HG03135 (cell line): Measurements from ENCODE around the gene PPFIBP1.
"Not testable (repeated sequence)": the region's sequence is repeated elsewhere in the genome, so short reads cannot be mapped to it uniquely, and the experiment has no call there.

Source experiments
- ATAC-seq: cut with Tn5 transposase; IDR thresholded peaks from one replicate; pipeline ENCODE4 v1.9.1; 2021; ENCODE audit warnings: mild to moderate bottlenecking, moderate library complexity; ENCODE audit not compliant: unreplicated experiment

Gene PPFIBP1

DNA sequence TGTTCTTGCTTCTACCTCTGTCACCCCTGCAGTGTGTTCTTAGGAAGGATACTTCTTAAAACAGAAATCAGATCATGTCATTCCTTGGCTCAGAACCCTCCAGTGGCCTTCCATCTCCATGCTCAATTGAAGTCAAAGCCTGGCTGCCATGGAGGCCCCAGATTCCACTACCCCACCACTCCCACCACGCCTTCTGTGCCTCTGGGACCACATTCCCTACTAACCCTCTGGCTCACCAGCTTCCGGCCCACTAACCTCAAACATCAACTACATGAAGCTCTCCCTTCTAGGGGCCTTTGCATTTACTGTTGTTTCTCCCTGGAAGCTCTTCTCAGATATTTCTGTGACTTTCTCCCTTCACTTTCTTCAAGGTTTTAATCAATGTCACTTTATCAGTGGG, 96.1 kb downstream of the PPFIBP1 start:
- no peak for ATAC-seq

DNA sequence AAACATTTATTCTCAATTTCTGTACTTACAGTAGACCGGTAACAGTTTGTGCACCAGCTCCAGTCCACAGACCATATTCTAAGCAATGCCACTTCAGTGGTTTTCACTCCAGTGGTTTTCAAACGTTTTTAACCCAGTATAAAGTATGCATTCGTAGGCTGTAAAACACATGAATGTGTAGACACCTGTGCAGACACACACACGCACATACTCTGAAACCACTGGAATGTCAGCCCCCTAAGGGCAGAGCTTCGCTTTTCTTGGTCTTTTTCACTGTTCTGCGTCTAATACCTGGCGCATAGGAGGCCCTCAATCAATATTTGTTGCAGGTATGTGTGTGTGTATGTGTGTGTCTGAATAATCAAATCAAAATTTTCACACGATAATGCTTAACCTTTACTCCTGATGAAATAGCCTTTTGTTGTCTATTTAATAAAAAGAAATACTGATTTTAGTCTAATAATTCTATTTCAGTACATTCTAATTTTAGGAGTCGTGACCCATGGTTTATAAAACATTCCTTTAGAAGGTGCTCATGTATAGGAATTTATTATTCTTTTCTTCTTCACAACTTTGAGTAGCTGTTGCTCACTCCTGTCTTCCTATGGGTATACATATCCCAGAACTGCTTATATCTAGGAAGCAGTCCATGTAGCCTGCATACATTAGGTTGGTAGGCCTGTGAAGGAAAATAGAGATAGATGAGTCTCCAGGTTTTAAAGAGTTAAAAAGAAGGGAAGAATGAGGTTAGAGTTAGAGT, 98.6 kb downstream of the PPFIBP1 start:
- ATAC-seq: no peak

DNA sequence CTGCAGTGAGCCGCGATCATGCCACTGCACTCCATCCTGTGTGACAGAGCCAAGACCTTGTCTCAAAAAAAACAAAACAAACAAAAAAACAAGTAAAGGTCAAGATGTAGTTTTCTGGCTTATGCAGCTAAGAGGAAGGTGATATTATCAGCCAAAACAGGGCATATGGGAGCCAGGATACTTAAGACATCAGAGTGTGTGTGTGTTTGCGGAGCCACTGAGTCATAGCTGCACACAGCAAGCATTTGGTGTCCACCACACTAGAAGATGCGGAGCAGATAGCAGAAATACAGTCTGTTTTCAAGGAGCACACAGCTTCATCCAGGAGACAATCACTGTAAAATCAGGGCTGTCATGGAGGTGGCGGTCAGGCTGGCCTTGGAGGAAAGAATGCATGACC, 99.6 kb downstream of the PPFIBP1 start:
- ATAC-seq: no peak

DNA sequence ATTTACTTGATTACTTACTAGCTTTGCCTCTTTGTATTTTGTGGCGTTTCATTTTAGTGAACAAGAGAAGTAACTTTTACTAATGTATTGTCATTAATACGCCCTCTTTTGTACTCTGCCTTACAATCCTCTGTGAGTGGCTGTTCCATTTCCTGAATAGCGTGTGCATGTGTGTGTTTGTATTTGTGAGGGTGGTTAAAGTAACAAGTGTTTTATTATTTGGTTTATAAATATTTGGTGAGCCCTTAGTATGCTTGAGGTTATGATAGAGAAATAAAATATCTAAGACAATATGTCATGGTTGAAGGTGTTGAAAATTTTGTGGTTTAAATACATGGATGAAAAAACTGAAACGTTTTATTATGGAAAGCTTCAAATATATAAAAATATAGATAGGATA, 100.6 kb downstream of the PPFIBP1 start:
- ATAC-seq: no peak

DNA sequence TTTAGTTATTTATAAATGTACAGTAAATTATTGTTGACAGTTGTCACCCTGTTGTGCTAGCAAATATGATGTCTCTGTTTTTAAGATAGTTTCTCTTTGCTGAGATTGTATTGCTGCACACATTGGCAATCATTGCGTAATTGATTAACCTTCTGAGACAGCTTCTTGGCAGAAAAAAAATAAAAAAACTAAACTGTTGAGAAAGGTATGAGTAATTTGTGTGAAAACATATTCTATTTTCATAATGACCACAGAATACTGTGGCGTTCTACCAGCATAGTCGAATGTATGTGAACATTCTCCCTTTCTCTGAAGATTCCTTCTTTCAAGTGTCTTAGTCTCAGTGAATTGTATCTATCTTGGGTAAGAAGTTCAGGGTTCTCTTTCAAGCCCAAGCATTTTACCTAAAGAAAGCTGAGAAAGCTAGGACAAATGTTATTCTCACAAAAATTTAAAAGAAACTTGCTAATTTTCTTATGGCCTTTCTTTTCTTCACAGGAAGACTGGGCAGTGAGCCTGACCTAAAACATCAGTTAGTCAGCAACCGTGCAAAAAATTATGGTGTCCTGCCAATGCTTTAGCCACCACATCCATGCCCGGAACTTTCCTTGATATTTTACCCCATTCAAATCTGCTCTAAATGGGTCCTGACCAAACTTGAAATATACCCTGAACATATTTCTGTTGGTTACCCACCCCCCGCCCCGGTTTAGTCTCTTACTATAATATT, 103.3 kb downstream of the PPFIBP1 start:
- peak; percentile 64 for ATAC-seq

DNA sequence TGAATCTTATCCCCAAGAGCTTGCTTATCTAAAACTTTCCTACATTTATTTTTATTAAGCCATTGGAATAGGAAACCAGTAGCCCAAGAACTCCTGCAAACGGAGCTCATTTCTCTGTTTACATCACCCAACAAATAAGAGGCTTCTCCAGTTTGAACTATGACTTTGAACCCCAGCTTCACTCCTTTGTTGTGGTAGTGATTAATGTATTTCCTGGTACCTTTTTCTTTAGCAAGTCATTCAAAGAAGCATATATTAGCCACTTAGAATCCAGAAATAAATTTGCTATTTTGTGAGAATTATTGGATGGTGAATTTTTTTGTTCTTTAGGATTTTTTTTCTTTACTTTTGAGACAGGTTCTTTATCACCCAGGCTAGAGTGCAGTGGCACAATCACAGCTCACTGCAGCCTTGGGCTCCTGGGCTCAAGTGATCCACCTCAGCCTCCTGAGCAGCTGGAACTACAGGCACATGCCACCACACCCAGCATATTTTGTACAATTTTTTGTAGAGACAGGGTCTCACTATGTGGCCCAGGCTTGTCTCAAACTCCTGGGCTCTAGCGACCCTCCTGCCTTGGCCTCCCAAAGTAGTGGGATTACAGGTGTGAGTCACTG, 104.0 kb downstream of the PPFIBP1 start:
- not testable (repeated sequence) for ATAC-seq

DNA sequence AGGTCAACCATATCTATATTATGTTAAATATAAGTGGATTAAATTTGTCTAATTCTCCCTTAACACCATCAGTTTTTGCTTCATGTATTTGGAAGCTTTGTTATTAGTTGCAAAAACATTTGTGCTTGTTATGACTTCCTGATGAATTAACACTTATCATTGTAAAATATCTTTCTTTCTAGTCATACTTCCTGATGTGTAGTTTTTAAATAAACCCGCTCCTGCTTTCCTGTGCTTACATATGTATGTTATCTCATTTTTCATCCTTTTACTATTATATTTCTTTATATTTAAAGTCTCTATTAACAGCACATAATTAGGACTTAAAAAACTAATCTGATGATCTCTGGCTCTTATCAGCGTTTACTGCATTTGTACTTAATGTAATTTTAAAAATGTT, 106.2 kb downstream of the PPFIBP1 start:
- not testable (repeated sequence) for ATAC-seq

DNA sequence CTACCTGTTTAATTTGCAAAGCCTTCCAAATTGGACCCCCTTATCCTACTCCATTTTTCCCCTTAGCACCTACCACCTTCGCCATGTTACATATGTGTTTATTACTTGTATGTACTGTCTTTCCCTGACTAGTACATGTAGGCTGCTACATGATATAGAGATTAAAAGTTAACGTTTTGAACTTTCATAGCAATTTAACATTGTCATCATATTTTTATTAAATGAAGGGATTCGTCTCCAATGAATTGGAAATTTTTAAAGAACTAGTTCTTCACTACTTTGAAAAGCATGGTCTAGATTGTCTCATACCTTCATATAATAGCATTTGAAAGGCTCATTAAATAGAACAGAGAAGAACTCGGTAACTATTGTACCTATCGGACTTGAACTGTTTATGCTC, 107.4 kb downstream of the PPFIBP1 start:
- no peak for ATAC-seq

DNA sequence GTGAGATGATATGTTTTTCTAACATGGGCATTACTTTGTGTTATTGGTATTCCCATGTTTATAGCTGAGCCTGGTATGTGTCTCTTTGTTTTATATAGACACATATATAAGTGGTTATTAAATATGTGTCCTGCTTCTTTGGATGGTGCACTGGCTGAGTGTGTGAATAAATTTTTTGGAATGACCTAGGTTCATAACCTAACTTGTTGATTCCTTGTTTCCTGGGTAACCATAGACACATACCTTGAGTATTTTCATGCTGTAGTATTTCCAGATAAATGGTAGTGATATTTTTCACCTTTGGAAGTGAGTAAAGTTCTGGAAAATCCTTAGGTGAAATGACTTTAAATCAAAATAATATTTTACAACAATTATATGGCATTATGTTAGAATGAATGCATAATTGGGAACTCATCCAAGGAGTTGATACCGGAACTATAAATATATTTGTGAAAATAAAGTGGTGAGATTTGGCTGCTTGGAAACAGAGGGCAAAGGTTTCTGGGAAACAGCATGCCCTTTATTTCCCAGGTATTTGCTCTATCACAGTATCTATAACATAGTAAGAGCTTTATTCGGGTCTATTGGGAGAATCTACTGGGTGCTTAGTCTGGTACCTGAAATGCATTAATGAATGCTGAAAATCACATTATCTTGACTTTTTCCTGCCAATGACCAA, 107.9 kb downstream of the PPFIBP1 start:
- ATAC-seq: no peak

DNA sequence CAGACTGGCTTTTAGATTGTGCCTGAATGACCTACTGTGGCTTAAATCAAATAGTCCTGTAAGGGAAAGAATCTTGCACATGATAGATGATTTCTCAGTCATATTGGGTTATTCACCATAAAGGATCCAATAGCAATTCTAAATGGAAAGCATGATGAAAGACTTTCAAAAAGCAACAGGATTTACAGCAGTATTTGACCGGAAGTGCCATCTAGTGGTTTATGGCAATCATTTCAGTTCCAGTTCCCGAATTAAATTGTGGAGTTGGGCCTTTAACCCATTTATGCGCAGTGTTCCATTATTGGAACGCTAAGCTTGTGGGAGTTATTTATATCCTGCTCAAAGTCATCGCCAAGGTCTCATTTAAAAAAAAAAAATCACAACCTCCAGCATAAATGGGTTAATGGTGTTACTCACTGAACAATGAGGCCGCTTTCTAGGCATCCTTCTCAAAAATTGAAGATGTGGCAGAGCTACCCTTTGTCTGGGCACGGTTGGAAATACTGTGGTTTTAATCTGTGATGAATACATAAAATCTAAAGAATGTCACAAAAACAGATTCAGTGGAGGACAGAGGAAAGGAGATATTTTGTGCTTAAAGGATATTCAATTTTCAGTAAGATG, 111.5 kb downstream of the PPFIBP1 start:
- ATAC-seq: no peak

DNA sequence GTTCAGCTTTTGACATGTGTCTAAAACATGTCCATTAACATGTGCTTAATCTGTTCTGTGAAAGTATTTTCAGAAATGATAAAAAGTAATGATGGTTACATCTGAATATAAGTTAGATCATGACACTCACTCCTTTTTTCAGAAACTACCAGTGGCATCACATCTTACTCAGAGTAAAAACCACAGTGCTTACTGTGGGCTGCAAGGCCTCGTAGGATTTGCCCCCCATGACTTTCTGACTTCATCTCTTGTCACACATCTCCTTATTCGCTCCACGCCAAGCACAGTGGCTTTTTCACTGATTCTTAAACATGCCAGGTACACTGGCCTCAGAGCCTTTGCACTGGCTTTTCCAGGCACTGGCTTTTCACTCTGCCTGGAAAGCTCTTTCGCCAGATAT, 112.6 kb downstream of the PPFIBP1 start:
- ATAC-seq: not testable (repeated sequence)

DNA sequence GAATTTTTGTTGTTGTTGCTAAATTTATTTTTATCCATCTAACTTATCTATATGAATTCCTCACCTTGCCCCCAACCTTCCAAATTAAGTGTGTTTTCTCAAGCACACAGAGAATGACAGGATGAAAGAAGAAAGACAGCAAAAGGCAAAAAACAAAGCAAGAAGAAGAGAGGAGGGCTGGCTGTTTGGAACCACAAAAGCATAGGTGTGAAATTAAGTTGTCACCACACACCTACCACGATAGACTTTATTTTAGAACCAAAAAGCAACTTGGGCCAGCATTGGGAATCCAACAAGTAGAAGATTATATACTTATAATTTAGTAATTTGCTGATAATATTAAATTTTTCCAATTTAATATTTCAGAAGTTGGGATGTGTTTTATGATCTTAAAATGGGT, 113.5 kb downstream of the PPFIBP1 start:
- no peak for ATAC-seq

DNA sequence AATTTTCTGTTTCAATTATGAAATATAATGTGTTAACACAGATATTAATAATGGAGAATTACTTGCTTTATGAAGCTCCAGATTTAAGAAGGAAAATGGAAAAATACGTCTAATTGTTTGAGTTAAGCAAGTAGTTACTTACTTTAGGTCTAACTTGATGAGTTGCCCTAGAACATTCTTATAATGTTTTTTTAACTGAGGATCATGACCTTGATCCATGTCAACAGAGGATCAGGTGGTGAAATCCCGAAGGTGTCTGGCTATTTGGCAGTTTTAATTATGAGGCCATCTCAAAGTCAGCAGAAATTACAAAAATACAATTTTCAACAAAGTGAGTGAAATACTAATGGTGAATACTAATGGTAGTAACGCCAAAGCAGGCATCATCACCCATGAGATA, 115.3 kb downstream of the PPFIBP1 start:
- ATAC-seq: no peak

DNA sequence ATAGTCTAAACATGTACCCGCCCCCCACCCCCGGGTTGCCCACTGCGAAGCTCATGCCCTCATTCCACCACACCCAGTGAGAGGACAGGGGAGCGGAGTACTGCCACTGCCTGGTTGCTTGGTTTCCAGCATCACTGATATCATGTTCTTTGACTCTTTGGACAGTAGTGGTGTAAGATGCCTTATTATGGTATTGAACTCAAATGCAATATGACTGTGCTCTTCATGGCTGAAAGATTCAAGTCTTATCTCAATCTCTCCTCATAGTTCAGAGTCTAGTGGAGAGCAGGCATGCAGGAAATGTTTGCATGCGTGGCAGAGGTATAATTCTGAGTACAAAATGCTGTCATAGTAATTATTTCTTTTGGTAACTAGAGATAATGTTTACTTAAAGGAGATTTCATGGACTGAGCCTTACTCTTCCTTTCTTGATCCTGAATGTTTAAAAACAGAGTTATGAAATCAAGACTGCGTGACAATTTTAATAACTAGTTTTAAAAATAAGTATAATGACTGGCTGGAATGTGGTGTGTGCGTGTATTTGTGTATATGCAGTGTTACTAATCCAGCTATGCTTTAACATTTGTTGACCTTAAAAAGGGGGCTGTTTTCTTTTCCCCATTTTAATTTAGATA, 116.7 kb downstream of the PPFIBP1 start:
- ATAC-seq: not testable (repeated sequence)

DNA sequence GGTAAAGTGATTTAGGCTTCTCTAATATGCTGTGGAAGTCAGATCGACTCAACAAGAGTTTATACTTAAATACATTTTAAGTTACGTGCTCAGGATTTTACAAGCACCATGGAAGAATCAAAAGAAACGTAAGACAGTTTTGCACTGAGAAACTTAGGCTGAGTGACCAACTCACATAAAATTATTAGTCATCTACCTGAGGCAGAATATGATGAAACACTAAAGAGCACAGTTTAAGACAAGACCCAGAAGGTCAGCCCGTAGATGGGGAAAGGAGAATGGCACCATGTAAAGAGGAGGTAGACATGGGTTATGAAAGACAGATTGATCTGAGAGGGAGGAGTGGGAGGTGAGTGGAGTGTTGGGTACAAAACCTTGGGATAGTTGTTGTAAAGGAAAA, 118.4 kb downstream of the PPFIBP1 start:
- not testable (repeated sequence) for ATAC-seq

DNA sequence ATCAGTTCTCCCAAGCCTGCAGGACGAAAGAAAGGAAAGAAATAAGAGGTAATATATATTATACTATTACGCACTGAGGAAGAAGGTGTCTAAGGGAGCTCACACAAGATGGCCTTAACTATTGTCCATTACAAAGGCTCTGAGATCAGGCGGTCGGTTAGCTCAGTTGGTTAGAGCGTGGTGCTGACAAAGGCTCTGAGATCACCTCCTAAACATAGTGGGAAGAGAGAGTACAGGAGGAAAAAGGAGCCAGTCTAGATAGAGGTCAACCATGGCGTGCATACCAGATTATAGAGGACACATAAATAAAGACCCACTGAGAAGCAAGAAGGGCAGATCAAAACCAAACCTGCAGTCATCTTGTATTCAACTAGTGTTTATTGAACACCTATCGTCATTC, 118.9 kb downstream of the PPFIBP1 start:
- not testable (repeated sequence) for ATAC-seq

DNA sequence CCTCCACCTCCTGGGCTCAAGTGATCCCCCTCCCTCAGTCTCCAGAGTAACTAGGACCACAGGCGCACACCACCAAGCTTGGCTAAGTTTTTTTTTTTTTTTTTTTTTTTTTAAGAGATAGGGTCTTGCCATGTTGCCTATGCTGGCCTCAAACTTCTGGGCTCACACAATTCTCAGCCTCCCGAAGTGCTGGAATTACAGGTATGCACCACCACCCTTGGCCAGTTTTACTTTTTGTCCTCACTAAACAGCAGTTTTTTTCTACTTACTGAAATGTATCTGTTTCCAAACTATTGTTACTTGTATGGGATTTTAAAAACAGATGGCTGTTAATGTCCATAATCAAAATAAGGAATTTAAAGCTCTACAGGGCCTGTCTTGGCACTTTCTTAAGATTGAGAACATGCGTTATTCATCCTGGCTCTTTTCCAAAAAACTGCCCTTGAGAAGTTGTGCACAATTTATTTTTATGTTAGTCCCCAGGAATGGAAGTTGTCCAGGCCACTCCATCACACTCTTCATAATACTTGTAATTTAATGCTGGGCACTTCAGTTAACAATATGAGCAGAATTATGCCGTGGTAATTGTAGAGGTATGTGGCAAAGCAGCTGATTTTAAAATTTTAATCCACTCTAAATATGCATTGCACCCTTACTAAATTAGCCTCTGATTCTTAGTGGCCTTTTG, 120.3 kb downstream of the PPFIBP1 start:
- ATAC-seq: no peak

DNA sequence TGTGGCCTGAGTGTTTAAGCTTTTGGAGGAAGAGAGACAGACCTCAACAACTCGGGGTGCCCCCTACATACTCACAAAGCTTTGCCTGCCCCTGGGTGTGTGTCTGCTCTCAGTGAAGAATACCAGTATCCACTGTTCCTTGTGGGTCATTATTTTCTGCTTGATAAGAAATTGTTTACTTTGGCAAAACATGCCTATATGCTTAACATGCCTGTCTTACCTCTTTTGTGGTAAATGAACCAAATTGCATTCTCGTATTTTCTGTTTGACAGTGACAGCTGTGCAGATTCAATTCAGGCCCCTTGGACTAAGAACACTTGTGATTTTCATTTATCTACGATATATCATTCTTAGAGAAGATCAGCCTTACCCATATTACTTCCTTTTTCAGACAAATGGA, 121.7 kb downstream of the PPFIBP1 start:
- ATAC-seq: no peak

DNA sequence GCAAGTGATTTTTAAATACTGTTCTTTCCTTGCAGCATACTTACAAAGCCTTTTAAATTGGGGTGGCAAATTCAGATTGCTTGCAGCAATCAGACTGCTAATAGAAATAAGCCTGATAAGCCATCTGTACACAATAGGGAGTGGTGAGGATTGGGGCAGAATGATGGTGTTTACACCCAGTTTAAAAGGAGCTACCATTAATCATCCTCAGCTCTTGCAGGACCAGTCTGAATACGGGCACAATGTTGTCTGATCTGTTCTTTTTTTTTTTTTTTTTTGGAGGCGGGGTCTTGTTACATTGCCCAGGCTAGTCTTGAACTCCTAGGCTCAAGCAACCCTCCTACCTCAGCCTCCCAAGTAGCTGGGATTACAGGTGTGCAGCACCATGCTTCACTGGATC, 122.1 kb downstream of the PPFIBP1 start:
- ATAC-seq: no peak

DNA sequence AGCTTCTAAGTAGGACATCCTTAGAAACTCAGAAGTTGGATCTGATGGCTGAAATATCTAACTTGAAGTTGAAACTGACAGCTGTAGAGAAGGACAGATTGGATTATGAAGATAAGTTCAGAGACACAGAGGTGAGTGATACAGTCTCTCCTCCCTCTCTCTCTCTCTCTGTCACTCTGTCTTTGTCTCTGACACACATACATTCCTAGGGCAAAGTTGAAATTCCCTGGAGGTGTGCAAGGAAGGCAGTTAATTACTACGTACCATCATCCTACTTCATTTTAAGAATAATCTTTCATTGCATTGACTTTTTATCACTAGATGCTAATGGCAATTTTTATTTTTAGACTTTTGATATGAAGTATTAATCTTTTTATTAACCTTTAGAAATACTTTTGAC, 126.0 kb downstream of the PPFIBP1 start:
- no peak for ATAC-seq
